Caco-2 (cell line): ENCODE data around the gene PNPLA5. TPM values are rescaled to one million over a fixed set of nuclear protein-coding genes. Genes with fewer than 3 reads are reported as not detected.

Experiments used
- BruUV-seq: library from RNA; stranded (reverse); fragments of 400-500 nt; replicated peaks from 2 replicates; lab custom pipeline; 2021; lab: Mats Ljungman, UMichigan
- CTCF ChIA-PET: fragments of 300-600 bp; sonication (Branson Sonifier 250); formaldehyde crosslinking; loops from one replicate; lab custom pipeline; 2022; ENCODE audit warnings: antibody characterized with exemption; lab: Charles Lee
- POLR2A ChIA-PET: fragments of 300-600 bp; sonication (Branson Sonifier 250); formaldehyde crosslinking; loops from one replicate; lab custom pipeline; 2022; ENCODE audit warnings: antibody characterized with exemption; lab: Charles Lee
- DNase-seq, 2 experiments: peaks; one replicate each; pipeline versions ENCODE4 v3.0.0 to v3.0.0-alpha.2; 2020 to 2022
- H3K27me3 ChIP-seq: replicated peaks from 2 replicates; pipeline ENCODE4 v1.6.0; 2011; ENCODE audit warnings: low read length; ENCODE audit not compliant: control insufficient read depth, insufficient read depth
- H3K36me3 ChIP-seq: 2 replicates; pipeline ENCODE4 v1.5.1; 2011; ENCODE audit warnings: low read length; ENCODE audit not compliant: control insufficient read depth, insufficient read depth
- H3K4me1 ChIP-seq: fragments of 250-450 bp; sonication (Bioruptor Pico); 2 replicates; pipeline ENCODE4 v1.5.1; 2020; ENCODE audit warnings: mild to moderate bottlenecking
- H3K4me3 ChIP-seq: 2 replicates; pipeline ENCODE4 v1.5.1; 2011; ENCODE audit warnings: low read depth, mild to moderate bottlenecking, control low read depth, low read length
- H3K9me3 ChIP-seq: fragments of 250-450 bp; sonication (Bioruptor Pico); 2 replicates; pipeline ENCODE4 v1.5.1; 2020; ENCODE audit warnings: mild to moderate bottlenecking, moderate library complexity
- H3K27ac Mint-ChIP-seq: one replicate; pipeline ENCODE4 v1.8.0; 2022; ENCODE audit warnings: mixed read lengths; ENCODE audit not compliant: unreplicated experiment
- H3K27me3 Mint-ChIP-seq: one replicate; pipeline ENCODE4 v1.8.0; 2022; ENCODE audit warnings: mixed read lengths; ENCODE audit not compliant: insufficient read depth, unreplicated experiment
- H3K36me3 Mint-ChIP-seq: one replicate; pipeline ENCODE4 v1.8.0; 2022; ENCODE audit warnings: mild to moderate bottlenecking, mixed read lengths; ENCODE audit not compliant: insufficient read depth, unreplicated experiment
- H3K4me1 Mint-ChIP-seq: one replicate; pipeline ENCODE4 v1.8.0; 2022; ENCODE audit warnings: low read depth, mixed read lengths; ENCODE audit not compliant: unreplicated experiment
- H3K4me3 Mint-ChIP-seq: one replicate; pipeline ENCODE4 v1.8.0; 2022; ENCODE audit warnings: mild to moderate bottlenecking, moderate library complexity, mixed read lengths; ENCODE audit not compliant: unreplicated experiment
- H3K9me3 Mint-ChIP-seq: one replicate; pipeline ENCODE4 v1.8.0; 2022; ENCODE audit warnings: mixed read lengths; ENCODE audit not compliant: unreplicated experiment
- intact Hi-C: fragments of 100-400 bp; cut with micrococcal nuclease; formaldehyde crosslinking; loops from one replicate; pipeline ENCODE4 v1.10.0; 2022; ENCODE audit not compliant: unreplicated experiment
- total RNA-seq: library from RNA; stranded (reverse); gene quantifications from 2 replicates; pipeline ENCODE4 v1.2.3, GENCODE V29; 2022
- TF ChIP-seq, protein P1 (sequence below), 2 experiments: fragments of 200-600 bp in 1 of 2; IDR thresholded peaks; 1 replicate in 1 of 2; 2 replicates in 1 of 2; pipeline versions ENCODE4 v1.5.1 to v1.8.0; 2011 to 2022; ENCODE audit warnings: antibody characterized with exemption in 1 of 2, control low read depth in 1 of 2, inconsistent platforms in 1 of 2, low read depth in 1 of 2, low read length in 1 of 2, mild to moderate bottlenecking in 1 of 2, moderate library complexity in 1 of 2; ENCODE audit not compliant: insufficient read depth in 1 of 2, severe bottlenecking in 1 of 2, unreplicated experiment in 1 of 2

The PNPLA5 gene
- total RNA-seq, 1 experiment from 2014 or later, result not detected

DNA sequence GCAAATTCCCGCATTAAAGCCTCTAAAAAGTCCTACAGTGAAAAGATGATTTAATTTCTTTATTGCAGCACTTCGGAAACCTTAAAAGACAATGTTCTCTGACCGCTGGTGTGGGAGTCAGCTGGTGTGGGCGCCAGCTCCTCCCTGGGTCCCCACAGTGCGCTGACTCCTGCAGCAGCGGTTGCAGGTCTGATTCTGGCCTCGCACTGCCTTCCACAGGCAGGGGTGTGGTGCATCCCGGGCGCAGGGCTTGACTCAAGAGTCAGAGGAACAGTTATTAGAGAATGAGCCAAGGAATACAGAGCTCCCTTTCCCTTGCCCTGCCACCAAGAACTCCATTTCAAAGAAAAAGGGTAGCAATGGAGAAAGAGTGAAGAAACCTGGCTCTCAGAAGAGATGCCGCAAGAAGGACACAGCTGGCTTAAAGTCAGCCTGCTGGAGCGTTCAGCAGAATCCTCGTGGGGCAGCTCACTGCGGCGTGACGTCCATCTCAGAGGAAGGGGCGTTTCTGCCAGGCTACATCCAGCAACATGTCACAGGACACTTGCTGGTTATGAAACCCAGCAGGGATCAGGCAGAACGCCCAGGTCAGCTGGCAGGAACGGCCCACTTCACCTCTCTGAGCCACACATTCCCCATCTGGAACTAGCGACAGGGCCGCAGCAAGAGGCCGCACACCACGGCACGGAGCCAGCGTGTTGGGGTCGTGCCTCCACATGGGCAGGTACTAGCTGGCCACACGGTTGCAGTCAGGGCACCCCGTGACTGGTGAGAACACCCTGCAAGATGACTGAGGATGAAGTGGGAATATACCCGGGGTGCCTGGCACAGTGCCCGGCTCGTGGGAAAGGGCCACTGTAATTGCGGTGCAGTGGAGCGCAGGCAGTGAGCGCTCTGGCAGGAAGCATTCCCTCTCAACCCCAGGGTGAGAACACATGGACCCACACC is 61.6 kb downstream of the PNPLA5 start:
- Histone ChIP-seq H3K36me3 (no peaks in the 10 kb centered on the region), H3K27me3 (no peaks in the 10 kb centered on the region; the same call in none of the 2 replicates), H3K9me3 (no peaks in the 10 kb centered on the region), H3K4me1 (no peaks in the 10 kb centered on the region), H3K4me3 (no peak overlapping the region)
- Mint-ChIP-seq H3K36me3 (no peaks in the 10 kb centered on the region), H3K4me3 (no peak overlapping the region), H3K9me3 (no peaks in the 10 kb centered on the region), H3K4me1 (no peaks in the 10 kb centered on the region), H3K27me3 (peaks cover 21% of the 10 kb centered on the region), H3K27ac (no peak overlapping the region)
- TF ChIP-seq, protein P1, sequence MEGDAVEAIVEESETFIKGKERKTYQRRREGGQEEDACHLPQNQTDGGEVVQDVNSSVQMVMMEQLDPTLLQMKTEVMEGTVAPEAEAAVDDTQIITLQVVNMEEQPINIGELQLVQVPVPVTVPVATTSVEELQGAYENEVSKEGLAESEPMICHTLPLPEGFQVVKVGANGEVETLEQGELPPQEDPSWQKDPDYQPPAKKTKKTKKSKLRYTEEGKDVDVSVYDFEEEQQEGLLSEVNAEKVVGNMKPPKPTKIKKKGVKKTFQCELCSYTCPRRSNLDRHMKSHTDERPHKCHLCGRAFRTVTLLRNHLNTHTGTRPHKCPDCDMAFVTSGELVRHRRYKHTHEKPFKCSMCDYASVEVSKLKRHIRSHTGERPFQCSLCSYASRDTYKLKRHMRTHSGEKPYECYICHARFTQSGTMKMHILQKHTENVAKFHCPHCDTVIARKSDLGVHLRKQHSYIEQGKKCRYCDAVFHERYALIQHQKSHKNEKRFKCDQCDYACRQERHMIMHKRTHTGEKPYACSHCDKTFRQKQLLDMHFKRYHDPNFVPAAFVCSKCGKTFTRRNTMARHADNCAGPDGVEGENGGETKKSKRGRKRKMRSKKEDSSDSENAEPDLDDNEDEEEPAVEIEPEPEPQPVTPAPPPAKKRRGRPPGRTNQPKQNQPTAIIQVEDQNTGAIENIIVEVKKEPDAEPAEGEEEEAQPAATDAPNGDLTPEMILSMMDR (IDR thresholded peaks at IDR 0.05; ENCODE audit: insufficient read depth in 1 of 2, low read depth in 1 of 2, low read length in 1 of 2, severe bottlenecking in 1 of 2, unreplicated experiment in 1 of 2), result no peak
- CTCF ChIA-PET, result interaction anchor here (0.6 kb wide), 2 partner anchors 258 to 440 kb away, joined by 4 to 5 read pairs; no protein-coding TSS in a partner anchor
- intact Hi-C loops, result loop anchor here (10.0 kb wide), 1 partner anchor 445 kb away; no protein-coding TSS in a partner anchor
- POLR2A ChIA-PET, result no interaction called here
- BruUV-seq, result no TSS peak
- DNase-seq, result no peak

Other genes starting within 250 kb of the PNPLA5 start
- gene EFCAB6, start 79.7 kb downstream of the PNPLA5 start, total RNA-seq, result not detected in 2 replicates
- not detected in 2 replicates for gene SULT4A1, start 29.5 kb downstream of the PNPLA5 start, total RNA-seq
- 3.5 and 5.0 TPM in 2 replicates for gene PNPLA3, start 31.8 kb upstream of the PNPLA5 start, total RNA-seq
- gene SAMM50, start 63.4 kb upstream of the PNPLA5 start, total RNA-seq, result 59.9 and 66.4 TPM in 2 replicates
- gene PARVB, start 132.3 kb upstream of the PNPLA5 start, total RNA-seq, result 26.8 and 28.8 TPM in 2 replicates